HepG2 (cell line): ENCODE measurements around the gene SLC29A1. TPM values are rescaled to one million over a fixed set of nuclear protein-coding genes. Genes with fewer than 3 reads are reported as not detected.

ENCODE experiments used
- AKNA ChIP-seq: sonication (generic); formaldehyde crosslinking; IDR thresholded peaks from 2 replicates; pipeline ENCODE4 v1.4.0; 2020; ENCODE audit warnings: missing genetic modification reagents, borderline replicate concordance
- ETV6 ChIP-seq: sonication (generic); formaldehyde crosslinking; conservative IDR thresholded peaks from 2 replicates; pipeline ENCODE4 v1.4.0; 2020; ENCODE audit warnings: missing genetic modification reagents
- GMEB2 ChIP-seq: IDR thresholded peaks from 2 replicates; pipeline ENCODE4 v1.6.1; 2016; ENCODE audit warnings: missing biosample characterization, missing genetic modification reagents, low read depth
- JUNB ChIP-seq: sonication (generic); formaldehyde crosslinking; IDR thresholded peaks from 2 replicates; pipeline ENCODE4 v1.8.0; 2022; ENCODE audit warnings: missing genetic modification reagents, mild to moderate bottlenecking, borderline replicate concordance
- MAFG ChIP-seq: sonication (generic); formaldehyde crosslinking; IDR thresholded peaks from 2 replicates; pipeline ENCODE4 v1.5.1; 2020; ENCODE audit warnings: mild to moderate bottlenecking, missing genetic modification reagents
- MTA1 ChIP-seq: sonication (generic); formaldehyde crosslinking; IDR thresholded peaks from 2 replicates; pipeline ENCODE4 v1.4.0; 2020; ENCODE audit warnings: missing genetic modification reagents, mild to moderate bottlenecking, borderline replicate concordance
- MTA3 ChIP-seq: sonication (generic); formaldehyde crosslinking; IDR thresholded peaks from 2 replicates; pipeline ENCODE4 v1.4.0; 2020; ENCODE audit warnings: missing genetic modification reagents
- NCOA5 ChIP-seq: sonication (generic); formaldehyde crosslinking; IDR thresholded peaks from 2 replicates; pipeline ENCODE4 v1.4.0; 2020; ENCODE audit warnings: missing genetic modification reagents
- ZBTB8A ChIP-seq: sonication (generic); formaldehyde crosslinking; IDR thresholded peaks from 2 replicates; pipeline ENCODE4 v1.4.0; 2020; ENCODE audit warnings: mild to moderate bottlenecking, low read depth, missing genetic modification reagents, borderline replicate concordance
- ZFAT ChIP-seq: sonication (generic); formaldehyde crosslinking; conservative IDR thresholded peaks from 2 replicates; pipeline ENCODE4 v1.8.1; 2023; ENCODE audit warnings: missing genetic modification reagents, inconsistent platforms
- ZNF543 ChIP-seq: sonication (generic); formaldehyde crosslinking; IDR thresholded peaks from 2 replicates; pipeline ENCODE4 v1.4.0; 2020; ENCODE audit warnings: mild to moderate bottlenecking, missing genetic modification reagents
- ZNF615 ChIP-seq: sonication (generic); formaldehyde crosslinking; IDR thresholded peaks from 2 replicates; pipeline ENCODE4 v1.5.0; 2020; ENCODE audit warnings: mild to moderate bottlenecking, missing genetic modification reagents, borderline replicate concordance
- ZNF761 ChIP-seq: sonication (generic); formaldehyde crosslinking; conservative IDR thresholded peaks from 2 replicates; pipeline ENCODE4 v1.4.0; 2020; ENCODE audit warnings: mild to moderate bottlenecking, missing genetic modification reagents
- ZNF816 ChIP-seq: sonication (generic); formaldehyde crosslinking; IDR thresholded peaks from 2 replicates; pipeline ENCODE4 v1.8.0; 2022; ENCODE audit warnings: missing genetic modification reagents, mild to moderate bottlenecking, borderline replicate concordance
- ZNF83 ChIP-seq: sonication (generic); formaldehyde crosslinking; IDR thresholded peaks from 2 replicates; pipeline ENCODE4 v1.4.0; 2020; ENCODE audit warnings: missing genetic modification reagents, mild to moderate bottlenecking, borderline replicate concordance
- ZSCAN22 ChIP-seq: sonication (generic); formaldehyde crosslinking; IDR thresholded peaks from 2 replicates; pipeline ENCODE4 v1.4.0; 2020; ENCODE audit warnings: mild to moderate bottlenecking, missing genetic modification reagents
- polyA plus RNA-seq, 8 experiments: library from polyadenylated mRNA; depleted of rRNA in 3 of 8; stranded (reverse) in 7 of 8; unstranded in 1 of 8; fragments of >200 nt; fragmentation: Illumina TruSeq in 4 of 8; extraction: Trizol in 4 of 8; gene quantifications; 2 replicates each; pipeline versions ENCODE4 v1.2.1 to v1.2.3, GENCODE V29; 2011 to 2016; ENCODE audit warnings: low read depth in 4 of 8, missing spikeins in 1 of 8, mixed read lengths in 1 of 8; ENCODE audit not compliant: insufficient read depth in 1 of 8
- total RNA-seq, 5 experiments: library from RNA; depleted of rRNA; stranded (reverse); fragments of >200 nt; fragmentation: Illumina TruSeq; extraction: Trizol; gene quantifications; 2 replicates each; pipeline ENCODE4 v1.2.3, GENCODE V29; 2016; ENCODE audit warnings: low read depth in 1 of 5
- TF ChIP-seq, protein P1 (sequence below): sonication (generic); formaldehyde crosslinking; IDR thresholded peaks from 2 replicates; pipeline ENCODE4 v1.5.0; 2020; ENCODE audit warnings: mild to moderate bottlenecking, low read depth, missing genetic modification reagents, borderline replicate concordance
- TF ChIP-seq, protein P2 (sequence below), 2 experiments: fragments of 450-650 bp in 1 of 2; sonication (generic) in 1 of 2; formaldehyde crosslinking; IDR thresholded peaks; 2 replicates each; pipeline versions ENCODE4 v1.5.0 to v1.8.0; 2020 to 2022; ENCODE audit warnings: mild to moderate bottlenecking in 1 of 2, missing genetic modification reagents in 1 of 2
- TF ChIP-seq, protein P3 (sequence below): sonication (generic); formaldehyde crosslinking; IDR thresholded peaks from 2 replicates; pipeline ENCODE4 v1.5.1; 2020; ENCODE audit warnings: mild to moderate bottlenecking, missing genetic modification reagents, borderline replicate concordance

SLC29A1 gene
- total and polyA plus RNA-seq, 2 of the 13 experiments (the other 11 are each of a cell fraction or from before 2014, with no cell fraction given): 43.2 to 106 TPM

GRCh38 chr6:44234101-44235025 is 11.0 kb downstream of the SLC29A1 start (continued):
- TF ChIP-seq ZBTB8A (CRISPR knock-in tag) (no peak), NCOA5 (CRISPR knock-in tag) (no peak), ETV6 (CRISPR knock-in tag) (no peak), JUNB (no peak), MAFG (CRISPR knock-in tag) (no peak), AKNA (CRISPR knock-in tag) (no peak), ZNF543 (CRISPR knock-in tag) (no peak), ZFAT (CRISPR knock-in tag) (no peak), ZNF816 (no peak), ZSCAN22 (CRISPR knock-in tag) (no peak), MTA1 (0 out of 2 replicates have a peak, but pooled peaks have one; percentile 51), MTA3 (CRISPR knock-in tag) (no peak), GMEB2 (no peak), ZNF761 (CRISPR knock-in tag) (no peak), ZNF615 (CRISPR knock-in tag) (no peak), ZNF83 (CRISPR knock-in tag) (no peak)
- TF ChIP-seq, protein P1, sequence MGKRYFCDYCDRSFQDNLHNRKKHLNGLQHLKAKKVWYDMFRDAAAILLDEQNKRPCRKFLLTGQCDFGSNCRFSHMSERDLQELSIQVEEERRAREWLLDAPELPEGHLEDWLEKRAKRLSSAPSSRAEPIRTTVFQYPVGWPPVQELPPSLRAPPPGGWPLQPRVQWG (CRISPR knock-in tag): no peak
- TF ChIP-seq, protein P2, sequence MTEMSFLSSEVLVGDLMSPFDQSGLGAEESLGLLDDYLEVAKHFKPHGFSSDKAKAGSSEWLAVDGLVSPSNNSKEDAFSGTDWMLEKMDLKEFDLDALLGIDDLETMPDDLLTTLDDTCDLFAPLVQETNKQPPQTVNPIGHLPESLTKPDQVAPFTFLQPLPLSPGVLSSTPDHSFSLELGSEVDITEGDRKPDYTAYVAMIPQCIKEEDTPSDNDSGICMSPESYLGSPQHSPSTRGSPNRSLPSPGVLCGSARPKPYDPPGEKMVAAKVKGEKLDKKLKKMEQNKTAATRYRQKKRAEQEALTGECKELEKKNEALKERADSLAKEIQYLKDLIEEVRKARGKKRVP (CRISPR knock-in tag; IDR thresholded peaks at IDR 0.05): no peak
- TF ChIP-seq, protein P3, sequence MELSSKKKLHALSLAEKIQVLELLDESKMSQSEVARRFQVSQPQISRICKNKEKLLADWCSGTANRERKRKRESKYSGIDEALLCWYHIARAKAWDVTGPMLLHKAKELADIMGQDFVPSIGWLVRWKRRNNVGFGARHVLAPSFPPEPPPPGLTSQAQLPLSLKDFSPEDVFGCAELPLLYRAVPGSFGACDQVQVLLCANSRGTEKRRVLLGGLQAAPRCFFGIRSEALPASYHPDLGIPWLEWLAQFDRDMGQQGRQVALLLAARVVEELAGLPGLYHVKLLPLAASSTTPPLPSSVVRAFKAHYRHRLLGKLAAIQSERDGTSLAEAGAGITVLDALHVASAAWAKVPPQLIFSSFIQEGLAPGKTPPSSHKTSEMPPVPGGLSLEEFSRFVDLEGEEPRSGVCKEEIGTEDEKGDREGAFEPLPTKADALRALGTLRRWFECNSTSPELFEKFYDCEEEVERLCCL (CRISPR knock-in tag): no peak
